Measurements from ENCODE around the gene CDIP1.
A peak's percentile ranks its signal among the peaks of the same experiment; 100 is the strongest.
"Not testable (repeated sequence)": the region's sequence is repeated elsewhere in the genome, so short reads cannot be mapped to it uniquely, and the experiment has no call there.

CDIP1 gene

GRCh38 chr16:4538350-4539235, at the start of gene CDIP1:
Gene CDIP1, minus strand, starts transcription at chr16:4538773. Its CDS starts 24,643 bp downstream, at chr16:4514130.
- no peak for FAIRE-seq
- peak; percentile 67 for DNase-seq (ENCODE audit: low spot score)

DNA sequence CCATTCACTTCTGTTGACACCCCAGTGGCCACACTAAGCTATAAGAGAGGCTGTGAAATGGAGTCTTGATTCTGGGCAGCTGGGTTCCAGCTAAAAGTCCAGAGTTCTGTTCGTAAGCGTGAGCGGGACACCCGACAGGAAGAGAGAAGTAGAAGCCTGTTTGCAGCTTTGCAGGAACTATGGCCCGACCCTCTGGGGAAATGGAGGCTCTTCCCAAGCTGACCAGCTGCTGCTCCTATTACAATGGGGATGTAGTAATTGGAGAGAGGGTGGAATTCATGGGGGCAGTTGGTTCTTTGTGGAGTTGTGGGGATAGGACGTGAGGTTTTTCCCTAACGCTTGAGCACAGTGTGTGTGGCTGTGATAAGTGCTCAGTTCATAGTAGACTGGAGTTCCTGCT, 47.7 kb upstream of the CDIP1 start:
- DNase-seq (ENCODE audit: low spot score) (no peak), FAIRE-seq (no peak)

DNA sequence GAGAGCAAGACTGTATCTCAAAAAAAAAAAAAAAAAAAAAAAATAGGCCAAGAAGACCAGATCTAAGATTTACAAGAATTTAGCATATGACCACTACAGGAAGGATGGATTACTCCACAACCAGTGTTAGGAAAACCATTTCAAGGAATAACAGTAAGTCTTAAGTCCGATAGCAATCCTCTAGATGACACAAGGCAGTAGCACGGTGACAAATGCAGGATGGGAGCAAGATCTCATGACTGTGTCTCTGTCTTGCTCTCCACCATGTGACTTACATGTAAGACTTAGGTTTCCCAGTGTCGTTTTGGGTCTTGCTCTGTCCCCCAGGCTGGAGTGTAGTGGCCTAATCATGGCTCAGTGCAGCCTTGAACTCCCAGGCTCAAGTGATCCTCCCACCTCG, 45.3 kb upstream of the CDIP1 start:
- no peak for DNase-seq (ENCODE audit: low spot score)

DNA sequence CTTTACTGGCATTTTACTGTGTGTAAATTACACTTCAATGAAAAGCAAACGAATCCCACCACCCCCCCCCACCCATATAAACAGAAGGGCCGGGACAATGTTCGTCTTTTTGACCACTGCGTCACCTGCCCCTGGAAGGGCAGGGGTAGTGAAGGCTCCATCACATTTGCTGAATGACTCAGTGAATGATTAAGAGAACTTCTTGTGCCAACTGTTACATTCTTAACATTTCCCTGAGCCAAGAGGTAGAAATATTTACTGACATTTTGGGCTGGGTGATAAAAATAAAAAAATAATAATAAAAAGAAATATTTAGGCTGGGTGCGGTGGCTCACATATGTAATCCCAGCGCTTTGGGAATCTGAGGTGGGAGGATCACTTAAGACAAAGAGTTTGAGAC, 41.7 kb upstream of the CDIP1 start:
- no peak for DNase-seq (ENCODE audit: low spot score)
- FAIRE-seq: no peak

More for the DNA sequence above, 45.3 kb upstream of the CDIP1 start:
- no peak for FAIRE-seq

GRCh38 chr16:4578961-4579530, 40.5 kb upstream of the CDIP1 start:
- FAIRE-seq (no peak), DNase-seq (ENCODE audit: low spot score) (no peak)

DNA sequence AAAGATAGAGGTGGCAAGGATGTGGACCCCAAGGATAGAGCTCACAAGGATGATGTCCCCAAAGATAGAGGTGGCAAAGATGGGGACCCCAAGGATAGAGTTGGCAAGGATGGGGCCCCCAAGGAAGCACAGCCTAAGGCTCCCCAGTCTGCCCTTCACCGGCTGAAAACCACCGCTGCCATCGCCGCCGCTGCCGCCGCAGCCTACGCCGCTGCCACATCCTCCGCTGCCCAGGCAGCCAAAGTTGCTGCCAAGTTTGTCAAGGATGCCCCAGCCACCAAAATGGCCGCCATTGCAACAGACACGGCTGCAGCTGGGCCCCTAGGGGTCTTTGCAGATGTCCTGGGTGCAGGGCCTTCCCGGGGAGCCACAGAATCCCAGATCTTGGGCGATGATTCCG, 37.4 kb upstream of the CDIP1 start:
- DNase-seq (ENCODE audit: low spot score): no peak
- FAIRE-seq: no peak

DNA sequence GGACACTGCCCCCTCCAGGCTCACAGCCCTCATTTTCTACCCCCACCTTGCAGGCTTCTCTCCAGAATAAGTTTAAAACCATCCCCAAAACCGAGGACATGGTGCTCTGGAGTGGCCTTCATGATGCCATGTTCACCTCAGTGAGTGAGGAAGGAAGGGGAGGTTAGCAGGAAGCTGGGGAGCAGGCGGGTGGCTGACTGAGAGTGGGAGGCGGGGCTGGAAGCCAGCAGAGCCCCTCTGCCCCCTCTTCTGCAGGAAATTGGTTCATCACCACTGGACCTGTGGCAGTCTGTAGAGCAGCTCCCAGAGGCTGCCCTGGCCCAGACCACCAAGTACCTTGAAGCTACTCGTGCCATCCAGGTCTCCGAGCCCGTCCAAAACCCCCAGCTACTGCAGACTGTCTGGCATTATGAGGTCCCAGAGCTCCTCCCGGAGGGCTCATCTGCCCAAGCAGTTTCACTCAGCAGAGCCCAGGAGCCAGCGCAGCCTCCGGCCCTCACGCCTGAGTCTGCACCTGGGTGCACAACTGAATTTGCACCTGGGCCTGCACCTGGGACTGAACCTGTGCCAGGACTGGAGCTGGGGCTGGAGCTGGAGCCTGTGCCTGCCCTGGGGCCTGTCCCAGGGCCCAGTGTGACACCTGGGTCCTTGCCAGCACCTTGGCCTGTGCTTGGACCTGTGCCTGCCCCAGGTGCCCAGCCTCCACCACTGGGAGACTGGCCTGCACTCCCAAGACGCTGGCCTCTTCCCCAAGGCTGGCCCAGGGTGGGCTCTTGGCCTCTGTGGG, 36.5 kb upstream of the CDIP1 start:
- no peak for FAIRE-seq
- no peak for DNase-seq (ENCODE audit: low spot score)

DNA sequence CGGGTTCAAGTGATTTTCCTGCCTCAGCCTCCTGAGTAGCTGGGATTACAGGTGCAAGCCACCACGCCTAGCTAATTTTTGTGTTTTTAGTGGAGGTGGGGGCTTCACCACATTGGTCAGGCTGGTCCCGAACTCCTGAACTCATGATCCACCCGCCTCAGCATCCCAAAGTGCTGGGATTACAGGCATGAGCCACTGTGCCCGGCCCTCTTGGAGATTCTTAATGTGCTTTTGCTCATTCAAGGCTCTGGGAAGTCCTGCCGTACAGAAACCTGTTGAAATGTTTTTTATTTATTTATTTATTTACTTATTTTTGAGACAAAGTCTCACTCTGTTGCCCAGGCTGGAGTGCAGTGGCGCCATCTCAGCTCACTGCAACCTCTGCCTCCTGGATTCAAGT, 35.4 kb upstream of the CDIP1 start:
- not testable (repeated sequence) for FAIRE-seq; DNase-seq (ENCODE audit: low spot score)

DNA sequence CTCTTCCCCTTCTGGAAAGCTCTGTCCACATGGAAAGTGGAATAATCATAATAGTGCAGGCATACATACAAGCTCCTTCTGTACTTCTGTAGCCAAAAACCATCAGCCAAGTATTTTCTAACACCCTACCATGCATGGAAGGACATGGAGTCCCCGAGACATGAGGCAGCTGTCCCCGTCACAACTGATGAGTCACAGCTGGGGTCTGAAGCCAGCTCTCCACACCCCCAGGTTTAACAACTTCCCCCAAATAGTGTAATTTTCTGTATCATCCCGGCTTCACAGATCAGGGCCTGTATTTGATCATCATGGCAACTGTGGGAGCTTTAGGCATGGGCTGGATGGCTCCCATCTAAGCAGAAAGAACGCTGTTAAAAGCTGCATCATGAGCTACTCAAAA, 34.1 kb upstream of the CDIP1 start:
- FAIRE-seq (no peak), DNase-seq (ENCODE audit: low spot score) (no peak)

GRCh38 chr16:4570688-4571321, 32.2 kb upstream of the CDIP1 start:
- no peak for FAIRE-seq
- no peak for DNase-seq (ENCODE audit: low spot score)

- no peak for FAIRE-seq
- DNase-seq (ENCODE audit: low spot score): no peak
These were observed 31.5 kb upstream of the CDIP1 start for GRCh38 chr16:4570086-4570485.

- no peak for DNase-seq (ENCODE audit: low spot score)
- no peak for FAIRE-seq
These were observed 27.6 kb upstream of the CDIP1 start for GRCh38 chr16:4566144-4566543.

DNA sequence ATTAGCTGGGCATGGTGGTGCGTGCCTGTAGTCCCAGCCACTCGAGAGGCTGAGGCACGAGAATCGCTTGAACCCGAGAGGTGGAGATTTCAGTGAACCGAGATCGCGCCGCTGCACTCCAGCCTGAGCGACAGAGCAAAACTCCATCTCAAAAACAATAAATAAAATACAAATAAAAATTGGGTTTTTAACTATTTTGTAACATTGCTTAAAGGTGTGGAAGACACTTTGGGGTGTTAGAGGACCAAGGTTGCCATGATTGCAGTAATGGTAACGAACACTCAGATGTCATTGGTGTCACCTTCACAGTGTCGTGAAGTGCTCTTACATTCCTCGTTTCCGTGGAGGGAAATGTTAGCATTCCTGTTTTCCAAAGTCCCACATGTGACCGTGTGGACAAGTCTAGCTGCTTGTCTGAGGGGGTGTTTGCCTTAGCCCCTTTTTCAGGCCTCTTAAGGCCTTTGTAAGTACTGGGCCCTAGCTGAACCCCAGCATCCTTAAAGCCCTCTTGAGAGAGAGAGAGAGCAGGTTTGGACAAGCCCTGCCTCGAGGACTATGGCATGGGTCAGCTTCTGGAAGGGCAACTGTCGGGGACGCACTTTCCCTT, 26.2 kb upstream of the CDIP1 start:
- DNase-seq (ENCODE audit: low spot score): no peak
- FAIRE-seq: no peak

DNA sequence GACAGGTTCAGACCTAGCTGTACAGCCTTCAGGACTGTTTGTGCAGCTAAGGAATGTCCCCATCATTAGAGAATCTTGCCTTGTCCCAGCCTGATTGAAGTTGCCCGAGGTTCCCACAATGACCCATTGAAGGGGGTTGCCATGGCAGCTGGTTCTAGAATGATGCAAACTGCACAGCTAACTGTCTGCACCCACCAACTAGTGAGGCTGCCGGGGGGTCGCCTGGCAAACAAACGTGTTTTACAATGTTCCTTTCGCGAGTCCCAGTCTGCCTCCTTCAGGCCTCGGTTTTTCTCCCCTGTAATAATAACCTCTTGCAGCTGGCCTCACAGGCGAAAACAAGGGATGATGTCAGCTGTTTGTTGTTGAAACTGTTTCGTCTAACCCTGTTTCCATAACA, 23.0 kb upstream of the CDIP1 start:
- DNase-seq (ENCODE audit: low spot score): no peak
- no peak for FAIRE-seq

- DNase-seq (ENCODE audit: low spot score) (no peak), FAIRE-seq (no peak)
These were observed 19.4 kb upstream of the CDIP1 start for GRCh38 chr16:4557973-4558372.

GRCh38 chr16:4556580-4556979, 18.0 kb upstream of the CDIP1 start:
- no peak for FAIRE-seq

DNA sequence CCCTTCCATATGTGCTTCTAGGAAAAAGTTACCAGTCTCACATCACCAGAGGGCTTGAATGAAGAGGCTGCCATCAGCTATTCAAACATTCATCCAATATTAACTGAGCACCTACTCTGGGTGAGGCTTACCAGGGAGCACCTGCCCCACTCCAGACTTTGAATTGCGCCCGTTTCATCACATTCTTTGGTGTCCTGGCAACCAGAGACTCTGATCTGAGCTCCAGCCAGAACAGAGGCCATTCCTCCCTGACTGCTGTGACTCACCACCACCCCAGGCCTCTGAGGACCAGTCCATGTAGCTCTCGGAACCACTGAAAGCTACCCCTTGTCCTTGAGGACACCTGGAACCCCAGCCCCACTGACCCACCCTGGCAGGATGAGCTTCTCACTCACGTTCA, 17.5 kb upstream of the CDIP1 start, which contains the start of gene C16orf96:
Gene C16orf96 (plus strand): TSS at position 229 of the 400 bp plus-strand sequence. CDS start 150 bp downstream, at position 379.
- FAIRE-seq (no peak), DNase-seq (ENCODE audit: low spot score) (no peak)

More at GRCh38 chr16:4556580-4556979, 18.0 kb upstream of the CDIP1 start:
- no peak for DNase-seq (ENCODE audit: low spot score)

- FAIRE-seq (no peak), DNase-seq (ENCODE audit: low spot score) (no peak)
These were observed 14.0 kb upstream of the CDIP1 start for GRCh38 chr16:4552541-4552940.

DNA sequence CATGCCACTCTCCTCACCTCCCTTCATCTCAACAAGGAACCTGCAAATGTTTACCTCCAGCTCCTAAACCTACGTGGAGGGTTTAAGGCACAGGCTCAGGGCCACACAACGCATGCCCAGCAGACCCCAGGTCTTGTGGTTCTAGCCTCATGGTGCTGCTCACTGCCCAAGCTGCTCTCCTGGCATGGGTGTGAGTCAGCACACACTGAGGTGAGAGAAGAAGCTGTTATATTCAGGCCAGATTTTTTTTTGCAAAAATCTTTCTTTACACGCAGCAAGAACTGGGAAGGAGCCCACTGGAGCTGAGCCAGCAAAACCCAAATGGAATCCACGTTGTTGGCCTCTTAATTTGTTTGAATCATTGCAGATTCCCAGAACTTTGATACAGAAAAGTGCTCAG, 12.0 kb upstream of the CDIP1 start:
- DNase-seq (ENCODE audit: low spot score): no peak
- no peak for FAIRE-seq

DNA sequence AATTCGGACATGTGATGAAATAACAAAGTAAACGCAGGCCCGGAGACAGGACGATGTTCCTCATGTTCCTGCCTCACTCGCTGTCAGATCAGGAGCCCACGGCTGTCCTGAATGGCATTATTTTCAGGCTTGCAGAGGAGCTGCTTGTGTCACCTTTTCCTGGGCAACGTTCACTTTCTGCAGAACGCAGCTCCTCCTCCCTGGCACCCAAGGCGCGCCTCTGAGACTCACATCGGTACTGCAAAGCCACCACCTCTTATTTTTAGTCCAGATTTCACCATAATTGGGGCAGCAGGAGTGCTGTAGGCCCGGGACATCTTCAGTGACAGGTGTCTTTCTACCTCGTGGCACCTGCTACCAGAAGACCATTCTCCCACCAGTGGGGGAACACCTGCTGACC, 9.6 kb upstream of the CDIP1 start:
- FAIRE-seq (no peak), DNase-seq (ENCODE audit: low spot score) (no peak)

GRCh38 chr16:4544473-4544872, 5.9 kb upstream of the CDIP1 start:
- DNase-seq (ENCODE audit: low spot score): no peak
- FAIRE-seq: no peak
